Hepatocyte (in vitro differentiated cells): ENCODE data around the gene RASA3. TPM values are rescaled to one million over a fixed set of nuclear protein-coding genes. Genes with fewer than 3 reads are reported as not detected.

Source experiments
- DNase-seq: peaks from one replicate; pipeline ENCODE4 v3.0.0-alpha.2; 2016; ENCODE audit warnings: low spot score
- H2AFZ ChIP-seq: fragments of 200-600 bp; sonication (generic); 2 replicates; pipeline ENCODE4 v1.6.0; 2016; ENCODE audit warnings: antibody characterized with exemption, mild to moderate bottlenecking
- H3K27ac ChIP-seq: fragments of 200-600 bp; sonication (generic); 2 replicates; pipeline ENCODE4 v1.5.1; 2016; ENCODE audit warnings: mild to moderate bottlenecking
- H3K27me3 ChIP-seq: fragments of 200-600 bp; sonication (generic); 2 replicates; pipeline ENCODE4 v1.6.1; 2016
- H3K36me3 ChIP-seq: fragments of 200-600 bp; sonication (generic); replicated peaks from 2 replicates; pipeline ENCODE4 v1.5.1; 2016; ENCODE audit warnings: low read depth; ENCODE audit not compliant: insufficient read depth
- H3K4me1 ChIP-seq: fragments of 200-600 bp; sonication (generic); 2 replicates; pipeline ENCODE4 v1.5.1; 2016; ENCODE audit warnings: mild to moderate bottlenecking, moderate library complexity; ENCODE audit not compliant: insufficient read depth
- H3K4me2 ChIP-seq: fragments of 200-600 bp; sonication (generic); 2 replicates; pipeline ENCODE4 v1.6.0; 2016
- H3K4me3 ChIP-seq: fragments of 200-600 bp; sonication (generic); 2 replicates; pipeline ENCODE4 v1.5.1; 2016; ENCODE audit warnings: mild to moderate bottlenecking
- H3K79me2 ChIP-seq: fragments of 200-600 bp; sonication (generic); 2 replicates; pipeline ENCODE4 v1.6.0; 2017; ENCODE audit warnings: mild to moderate bottlenecking
- H3K9me2 ChIP-seq: fragments of 200-600 bp; sonication (generic); replicated peaks from 2 replicates; pipeline ENCODE4 v1.6.0; 2017; ENCODE audit warnings: mild to moderate bottlenecking; ENCODE audit not compliant: insufficient read depth
- H3K9me3 ChIP-seq: fragments of 200-600 bp; sonication (generic); 2 replicates; pipeline ENCODE4 v1.5.1; 2016; ENCODE audit warnings: low read depth, mild to moderate bottlenecking
- H4K20me1 ChIP-seq: fragments of 200-600 bp; sonication (generic); 2 replicates; pipeline ENCODE4 v1.6.0; 2016; ENCODE audit warnings: mild to moderate bottlenecking; ENCODE audit not compliant: insufficient read depth, poor library complexity, severe bottlenecking
- EZH2 ChIP-seq: fragments of 200-600 bp; sonication (generic); IDR thresholded peaks from 2 replicates; pipeline ENCODE4 v1.6.1; 2016; ENCODE audit warnings: antibody characterized with exemption, mild to moderate bottlenecking, borderline replicate concordance
- EZH2phosphoT487 ChIP-seq: fragments of 200-600 bp; sonication (generic); IDR thresholded peaks from one replicate; pipeline ENCODE4 v1.6.1; 2018; ENCODE audit warnings: antibody characterized with exemption, mild to moderate bottlenecking, low read depth, moderate library complexity; ENCODE audit not compliant: unreplicated experiment, severe bottlenecking
- WGBS: methylation state at CpG from one replicate; pipeline ENCODE4 v1.1.6; 2016; ENCODE audit warnings: low lambda C conversion rate; ENCODE audit errors: missing lambda C conversion rate; 5-methylcytosine and 5-hydroxymethylcytosine counted together
- polyA plus RNA-seq: library from polyadenylated mRNA; unstranded; fragments of >200 nt; fragmentation: Nextera tagmentation; extraction: Ambion mirVana; gene quantifications from 2 replicates; pipeline ENCODE4 v1.2.1, GENCODE V29; 2016
- total RNA-seq: library from RNA; depleted of rRNA; stranded (reverse); fragments of >200 nt; gene quantifications from 2 replicates; pipeline ENCODE4 v1.2.3, GENCODE V29; 2014
- TF ChIP-seq, protein P1 (sequence below): fragments of 200-600 bp; sonication (generic); IDR thresholded peaks from 2 replicates; pipeline ENCODE4 v1.5.1; 2016; ENCODE audit warnings: antibody characterized with exemption, mild to moderate bottlenecking; ENCODE audit not compliant: poor library complexity

The RASA3 gene
- total and polyA plus RNA-seq, 2 experiments from 2014 or later = 5.6 to 6.1 TPM

GRCh38 chr13:114146173-114146572 lies 13.8 kb upstream of the RASA3 start:
- Histone ChIP-seq H3K9me3 (no peaks in the 10 kb centered on the region), H3K27ac (no peak overlapping the region), H4K20me1 (no peaks in the 10 kb centered on the region), H2AFZ (no peak overlapping the region), H3K27me3 (no peaks in the 10 kb centered on the region), H3K36me3 (no peaks in the 10 kb centered on the region), H3K4me1 (no peaks in the 10 kb centered on the region), H3K4me2 (no peak overlapping the region), H3K9me2 (no peaks in the 10 kb centered on the region), H3K4me3 (no peak overlapping the region), H3K79me2 (no peaks in the 10 kb centered on the region)
- WGBS = 98% methylated on average over 14 of the region's 14 CpGs
- no peak for DNase-seq
- TF ChIP-seq EZH2phosphoT487 (no peak), EZH2 (no peak)
- TF ChIP-seq, protein P1, sequence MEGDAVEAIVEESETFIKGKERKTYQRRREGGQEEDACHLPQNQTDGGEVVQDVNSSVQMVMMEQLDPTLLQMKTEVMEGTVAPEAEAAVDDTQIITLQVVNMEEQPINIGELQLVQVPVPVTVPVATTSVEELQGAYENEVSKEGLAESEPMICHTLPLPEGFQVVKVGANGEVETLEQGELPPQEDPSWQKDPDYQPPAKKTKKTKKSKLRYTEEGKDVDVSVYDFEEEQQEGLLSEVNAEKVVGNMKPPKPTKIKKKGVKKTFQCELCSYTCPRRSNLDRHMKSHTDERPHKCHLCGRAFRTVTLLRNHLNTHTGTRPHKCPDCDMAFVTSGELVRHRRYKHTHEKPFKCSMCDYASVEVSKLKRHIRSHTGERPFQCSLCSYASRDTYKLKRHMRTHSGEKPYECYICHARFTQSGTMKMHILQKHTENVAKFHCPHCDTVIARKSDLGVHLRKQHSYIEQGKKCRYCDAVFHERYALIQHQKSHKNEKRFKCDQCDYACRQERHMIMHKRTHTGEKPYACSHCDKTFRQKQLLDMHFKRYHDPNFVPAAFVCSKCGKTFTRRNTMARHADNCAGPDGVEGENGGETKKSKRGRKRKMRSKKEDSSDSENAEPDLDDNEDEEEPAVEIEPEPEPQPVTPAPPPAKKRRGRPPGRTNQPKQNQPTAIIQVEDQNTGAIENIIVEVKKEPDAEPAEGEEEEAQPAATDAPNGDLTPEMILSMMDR = no peak

- H3K4me1 ChIP-seq = no peaks in the 10 kb centered on the region
Observed at GRCh38 chr13:114145722-114146121, 13.3 kb upstream of the RASA3 start.

DNA sequence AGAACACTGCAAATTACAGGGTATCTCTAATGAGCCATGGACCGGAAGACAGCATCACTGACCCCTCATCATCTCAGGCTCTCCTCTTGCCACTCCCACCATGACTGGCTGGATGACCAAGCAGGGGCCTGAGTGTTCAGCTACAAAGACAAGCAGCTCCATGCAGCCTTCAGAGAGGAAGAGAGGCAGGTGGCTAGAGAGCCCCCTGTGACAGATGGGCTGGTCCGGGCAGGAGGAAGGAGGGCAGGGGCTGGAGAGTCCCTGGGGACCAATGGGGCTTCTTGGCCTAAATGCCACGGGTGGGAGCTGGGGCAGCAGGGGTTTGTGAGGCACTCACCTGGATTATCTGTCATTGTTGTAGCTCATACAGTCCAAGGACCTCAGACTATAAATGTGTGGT lies 12.8 kb upstream of the RASA3 start:
- no peaks in the 10 kb centered on the region for H3K27me3 ChIP-seq
- 49% methylated on average over 3 of the region's 3 CpGs for WGBS
- H3K9me3 ChIP-seq = no peaks in the 10 kb centered on the region
- no peaks in the 10 kb centered on the region for H4K20me1 ChIP-seq
- no peak overlapping the region for H3K4me2 ChIP-seq
- no peak overlapping the region for H3K4me3 ChIP-seq
- H3K4me1 ChIP-seq = no peaks in the 10 kb centered on the region
- H3K27ac ChIP-seq = no peak overlapping the region
- H3K36me3 ChIP-seq = no peaks in the 10 kb centered on the region
- H2AFZ ChIP-seq = no peak overlapping the region
- DNase-seq = no peak
- TF ChIP-seq, protein P1 = no peak
- TF ChIP-seq EZH2 (no peak), EZH2phosphoT487 (no peak)
- H3K79me2 ChIP-seq = no peaks in the 10 kb centered on the region
- H3K9me2 ChIP-seq = no peaks in the 10 kb centered on the region

More at GRCh38 chr13:114145722-114146121, 13.3 kb upstream of the RASA3 start:
- Histone ChIP-seq H3K79me2 (no peaks in the 10 kb centered on the region), H2AFZ (no peak overlapping the region), H4K20me1 (no peaks in the 10 kb centered on the region), H3K36me3 (no peaks in the 10 kb centered on the region), H3K27me3 (no peaks in the 10 kb centered on the region), H3K4me3 (no peak overlapping the region), H3K27ac (no peak overlapping the region), H3K4me2 (no peak overlapping the region), H3K9me2 (no peaks in the 10 kb centered on the region), H3K9me3 (no peaks in the 10 kb centered on the region)
- TF ChIP-seq EZH2 = no peak
- no peak for TF ChIP-seq EZH2phosphoT487
- TF ChIP-seq, protein P1 = no peak
- no peak for DNase-seq
- WGBS = 93% methylated on average over 14 of the region's 14 CpGs

DNA sequence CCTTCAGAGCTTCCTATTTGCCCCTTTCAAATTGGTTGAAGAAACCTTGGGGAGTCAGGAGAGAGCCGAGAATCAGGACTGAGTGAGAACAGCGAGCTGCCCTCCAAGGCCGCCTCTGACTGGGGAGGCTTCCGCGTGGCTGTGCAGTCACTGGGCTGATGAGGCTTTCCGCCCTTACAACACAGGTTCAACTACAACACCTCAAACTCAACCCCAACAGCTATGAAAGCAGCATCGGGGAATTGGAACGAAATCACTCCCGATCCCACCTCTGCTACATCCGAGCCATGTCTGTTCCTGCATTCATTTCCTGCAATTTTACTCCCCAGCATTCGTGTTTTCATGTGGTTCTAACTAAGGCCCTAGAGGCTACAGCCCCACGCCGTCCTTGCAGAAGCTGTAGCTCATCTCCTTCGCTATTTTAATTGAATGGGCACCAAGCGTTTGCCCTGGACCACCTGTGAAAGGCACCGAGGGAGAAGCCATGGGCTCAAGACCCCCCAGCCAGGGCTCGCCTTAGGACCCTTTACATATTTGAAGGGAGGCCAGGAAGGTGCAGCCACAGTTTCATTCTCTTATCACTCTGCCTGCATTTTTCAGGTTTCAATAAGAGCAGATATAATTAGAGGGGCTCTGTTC lies 12.3 kb upstream of the RASA3 start:
- WGBS = 91% methylated on average over 17 of the region's 17 CpGs

More for the DNA sequence above, 12.3 kb upstream of the RASA3 start:
- Histone ChIP-seq H3K4me1 (no peaks in the 10 kb centered on the region), H3K4me2 (no peak overlapping the region), H2AFZ (no peak overlapping the region), H3K9me2 (no peaks in the 10 kb centered on the region), H3K79me2 (no peaks in the 10 kb centered on the region), H3K9me3 (no peaks in the 10 kb centered on the region), H3K36me3 (no peaks in the 10 kb centered on the region), H3K4me3 (no peak overlapping the region), H4K20me1 (no peaks in the 10 kb centered on the region), H3K27ac (no peak overlapping the region), H3K27me3 (no peaks in the 10 kb centered on the region)
- TF ChIP-seq EZH2 = no peak
- TF ChIP-seq, protein P1 = no peak
- no peak for TF ChIP-seq EZH2phosphoT487
- no peak for DNase-seq
